KOPT-K1 (cell line): ENCODE measurements around the gene TEKTIP1.
"Not testable (repeated sequence)": the region's sequence is repeated elsewhere in the genome, so short reads cannot be mapped to it uniquely, and the experiment has no call there.

Experiments used
- H3K27ac ChIP-seq: fragments of 200-600 bp; sonication (generic); 2 replicates; pipeline ENCODE4 v1.5.1; 2016; ENCODE audit warnings: antibody characterized with exemption, mild to moderate bottlenecking, low read depth, low read length; ENCODE audit not compliant: poor library complexity, severe bottlenecking
- H3K36me3 ChIP-seq: fragments of 200-600 bp; sonication (generic); 2 replicates; pipeline ENCODE4 v1.5.1; 2017; ENCODE audit warnings: antibody characterized with exemption, mild to moderate bottlenecking, low read length, moderate library complexity; ENCODE audit not compliant: insufficient read depth
- H3K9me3 ChIP-seq: fragments of 200-600 bp; sonication (generic); 2 replicates; pipeline ENCODE4 v1.5.1; 2017; ENCODE audit warnings: antibody characterized with exemption, low read length, mild to moderate bottlenecking; ENCODE audit not compliant: insufficient read depth, poor library complexity, severe bottlenecking

The TEKTIP1 gene

DNA sequence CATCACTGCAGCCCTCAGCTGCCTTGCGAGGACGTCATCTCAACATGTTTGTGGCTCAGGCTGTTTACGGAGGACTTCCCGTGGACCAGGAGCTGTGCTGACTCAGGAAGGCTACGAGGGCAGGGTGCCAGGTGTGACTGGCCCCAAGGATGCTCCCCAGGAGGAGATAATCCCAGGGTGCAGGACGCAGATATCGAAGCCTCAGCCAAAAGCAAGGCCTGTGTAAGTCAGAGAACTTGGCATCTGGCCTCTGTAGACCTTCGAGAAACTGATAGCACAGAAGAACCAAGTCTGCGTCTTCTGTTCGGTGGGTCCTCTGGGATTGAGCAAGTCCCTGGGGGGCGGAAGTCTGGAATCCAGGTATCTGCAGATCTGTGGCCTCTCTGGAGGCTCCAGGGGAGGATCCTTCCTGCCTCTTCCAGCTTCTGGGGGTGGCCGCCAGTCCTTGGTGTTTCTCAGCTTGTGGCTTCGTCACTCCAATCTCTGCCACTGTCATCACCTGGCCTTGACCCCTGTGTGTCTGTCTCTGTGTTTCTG, 35.9 kb upstream of the TEKTIP1 start:
- no peaks in the 10 kb centered on the region for H3K9me3 ChIP-seq
- H3K36me3 ChIP-seq = peaks cover 7% of the 10 kb centered on the region
- no peak overlapping the region for H3K27ac ChIP-seq

DNA sequence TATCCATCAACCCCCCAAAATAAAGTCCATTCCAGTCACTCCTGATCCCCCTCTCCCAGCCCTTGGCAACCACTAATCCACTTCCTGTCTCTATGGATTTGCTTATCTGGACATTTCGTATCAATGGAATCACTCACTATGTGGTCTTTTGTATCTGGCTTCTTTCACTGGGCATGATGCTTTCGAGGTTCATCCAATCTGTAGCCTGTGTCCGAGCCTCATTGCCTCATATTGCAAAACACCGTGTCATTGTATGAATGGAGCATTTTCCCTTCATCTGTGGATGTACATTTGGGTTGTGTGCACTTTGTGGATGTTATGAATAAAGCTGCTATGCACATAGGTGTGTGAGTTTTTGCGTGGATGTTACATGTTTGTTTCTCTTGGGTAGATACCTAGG, 34.2 kb upstream of the TEKTIP1 start:
- Histone ChIP-seq H3K36me3 (peaks cover 23% of the 10 kb centered on the region), H3K9me3 (no peaks in the 10 kb centered on the region), H3K27ac (peak overlapping the region; percentile 83)

DNA sequence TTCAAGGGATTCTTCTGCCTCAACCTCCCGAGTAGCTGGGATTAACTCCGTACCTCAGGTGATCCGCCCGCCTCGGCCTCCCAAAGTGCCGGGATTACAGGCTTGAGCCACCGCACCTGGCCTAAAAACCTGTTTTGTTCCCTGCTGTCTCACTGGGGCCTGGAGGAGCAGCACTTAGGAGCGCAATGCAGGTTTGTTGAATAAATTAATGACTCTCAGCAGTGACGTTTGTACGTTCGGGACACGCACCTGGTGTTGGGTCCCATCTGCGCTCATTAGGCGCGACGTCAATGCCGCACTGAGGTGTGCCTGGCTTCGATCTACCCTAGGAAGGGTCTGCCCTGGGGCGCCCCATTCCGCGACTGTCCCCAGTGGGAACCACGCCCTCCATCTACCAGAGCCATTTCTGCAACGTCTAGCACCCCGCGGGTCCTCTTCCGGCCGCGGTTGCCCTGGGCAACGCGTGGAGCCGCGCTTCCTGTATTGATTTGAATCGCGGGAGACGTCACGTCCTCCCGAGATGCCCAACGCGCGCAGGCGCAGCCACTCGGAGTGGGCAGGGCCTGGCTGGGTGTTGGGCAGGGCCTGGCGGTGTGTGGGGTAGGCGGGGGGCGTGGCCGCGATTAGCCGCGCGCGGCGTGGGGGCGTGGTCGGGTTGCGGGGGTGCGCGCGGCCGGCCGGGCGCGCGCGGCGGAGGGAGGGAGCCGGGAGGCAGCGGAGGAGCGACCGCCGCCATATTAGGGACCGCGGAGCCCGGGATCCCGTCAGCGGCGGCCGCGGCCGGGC, 33.2 kb upstream of the TEKTIP1 start, which contains the start of gene FZR1:
FZR1 (plus strand) TSS at position 714 of the 786 bp plus-strand sequence. CDS start 16,679 bp downstream, outside the sequence.
- Histone ChIP-seq H3K9me3 (no peaks in the 10 kb centered on the region), H3K36me3 (peaks cover 34% of the 10 kb centered on the region), H3K27ac (peak within 1 kb of the TSS; percentile 83)

DNA sequence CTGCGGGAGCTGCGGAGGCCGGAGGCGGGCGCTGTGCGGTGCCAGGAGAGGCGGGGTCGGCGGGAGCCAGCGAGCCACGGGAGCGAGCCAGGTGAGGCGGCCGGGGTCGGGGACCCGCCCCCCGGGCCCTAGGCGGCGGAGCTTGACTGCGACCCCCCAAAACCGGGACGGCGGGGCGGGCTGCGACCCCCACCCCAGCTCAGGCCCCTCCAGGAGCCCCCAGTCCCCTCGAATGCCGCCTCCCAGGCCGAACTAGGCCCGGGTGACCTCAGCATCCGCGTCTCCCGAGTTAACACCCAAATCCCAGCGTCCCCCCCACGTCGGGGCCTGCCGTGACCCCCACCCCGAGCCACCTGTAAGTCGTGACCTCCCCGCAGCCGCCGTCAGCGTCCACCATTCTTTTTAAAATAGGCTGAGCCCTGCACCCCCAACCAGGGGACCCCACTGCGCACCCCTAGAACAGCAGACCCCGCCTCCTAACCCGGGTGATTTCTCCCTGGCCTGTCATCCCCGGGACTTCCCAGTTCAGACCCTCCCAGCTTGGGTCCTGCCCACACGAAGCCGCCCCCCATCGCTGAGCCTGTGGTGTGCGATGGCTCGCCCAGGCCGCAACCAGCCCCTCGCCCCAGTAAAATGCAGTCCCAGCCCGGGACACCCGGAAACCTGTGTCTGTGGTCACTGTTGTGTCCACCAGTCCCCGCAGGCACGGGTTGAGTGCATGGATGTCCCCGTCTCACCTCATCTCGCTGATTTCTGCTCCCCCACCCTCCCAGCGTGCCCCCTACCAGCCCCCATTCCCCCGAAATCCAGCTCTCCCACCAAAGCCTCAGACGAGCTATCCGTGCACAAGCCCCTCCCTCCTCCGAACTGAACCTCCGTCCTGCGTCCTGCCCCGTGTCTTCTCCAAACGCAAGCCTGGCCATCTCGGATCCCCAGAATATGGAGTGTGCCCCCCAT, 32.3 kb upstream of the TEKTIP1 start:
- H3K27ac ChIP-seq = peak overlapping the region; percentile 83

DNA sequence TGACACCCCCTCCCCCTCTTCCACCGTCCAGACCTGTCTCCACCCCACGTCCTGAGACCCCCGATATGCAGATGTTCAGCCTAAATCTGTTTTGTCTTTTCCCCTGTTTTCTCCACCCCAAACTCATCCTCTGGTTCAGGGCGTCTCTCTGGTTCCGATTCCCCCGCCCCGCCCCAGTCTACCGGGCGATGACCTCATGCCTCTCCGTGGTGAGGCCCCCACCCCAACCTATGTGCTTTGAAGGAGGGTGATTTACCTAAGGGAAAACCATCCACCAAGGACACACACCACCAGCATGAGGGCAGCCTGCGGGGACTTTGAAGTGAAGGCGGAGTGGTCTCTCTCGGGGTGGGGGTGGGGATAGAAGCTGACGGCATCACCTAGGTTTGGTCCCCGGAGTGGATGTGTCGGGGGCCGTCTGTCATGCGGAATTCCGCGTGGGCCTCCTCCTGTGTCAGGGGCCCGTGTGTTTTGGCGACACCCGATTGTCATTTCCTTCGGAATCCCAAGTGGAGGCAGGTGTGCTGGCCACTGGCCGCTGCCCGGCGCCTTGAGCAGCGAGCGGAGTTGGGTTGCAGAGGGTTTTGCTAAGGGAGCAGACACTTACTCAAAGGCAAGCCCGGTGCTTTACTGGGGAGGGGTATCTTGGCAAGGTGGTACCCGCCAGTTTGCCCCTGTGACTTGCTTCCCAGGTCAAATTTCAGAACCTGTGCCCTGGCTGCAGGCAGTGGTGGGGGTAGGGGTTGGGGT, 31.4 kb upstream of the TEKTIP1 start:
- Histone ChIP-seq H3K9me3 (no peaks in the 10 kb centered on the region), H3K36me3 (peaks cover 51% of the 10 kb centered on the region), H3K27ac (peak overlapping the region; percentile 83)

More for the DNA sequence above, 32.3 kb upstream of the TEKTIP1 start:
- peaks cover 42% of the 10 kb centered on the region for H3K36me3 ChIP-seq
- no peaks in the 10 kb centered on the region for H3K9me3 ChIP-seq

DNA sequence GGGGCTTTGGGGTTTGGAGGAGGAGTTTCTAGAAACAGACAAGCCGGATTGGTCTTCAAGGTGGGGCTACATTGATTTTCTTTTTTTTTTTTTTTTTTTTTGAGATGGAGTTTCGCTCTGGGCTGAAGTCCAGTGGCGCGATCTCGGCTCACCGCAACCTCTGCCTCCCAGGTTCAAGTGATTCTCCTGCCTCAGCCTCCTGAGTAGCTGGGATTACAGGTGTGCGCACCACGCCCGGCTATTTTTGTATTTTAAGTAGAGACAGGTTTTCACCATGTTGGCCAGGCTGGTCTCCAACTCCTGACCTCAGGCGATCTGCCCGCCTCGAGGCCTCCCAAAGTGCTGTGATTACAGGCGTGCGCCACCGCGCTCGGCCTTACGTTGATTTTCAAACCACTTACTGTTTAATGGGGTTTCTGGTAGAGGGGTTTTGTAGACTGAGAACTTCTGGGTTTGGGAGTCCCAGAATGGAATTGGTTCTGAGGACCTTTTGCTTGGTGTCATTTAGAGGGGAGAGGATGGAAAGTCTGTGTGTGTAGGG, 30.8 kb upstream of the TEKTIP1 start:
- peaks cover 57% of the 10 kb centered on the region for H3K36me3 ChIP-seq
- not testable (repeated sequence) for H3K9me3 ChIP-seq, H3K27ac ChIP-seq

DNA sequence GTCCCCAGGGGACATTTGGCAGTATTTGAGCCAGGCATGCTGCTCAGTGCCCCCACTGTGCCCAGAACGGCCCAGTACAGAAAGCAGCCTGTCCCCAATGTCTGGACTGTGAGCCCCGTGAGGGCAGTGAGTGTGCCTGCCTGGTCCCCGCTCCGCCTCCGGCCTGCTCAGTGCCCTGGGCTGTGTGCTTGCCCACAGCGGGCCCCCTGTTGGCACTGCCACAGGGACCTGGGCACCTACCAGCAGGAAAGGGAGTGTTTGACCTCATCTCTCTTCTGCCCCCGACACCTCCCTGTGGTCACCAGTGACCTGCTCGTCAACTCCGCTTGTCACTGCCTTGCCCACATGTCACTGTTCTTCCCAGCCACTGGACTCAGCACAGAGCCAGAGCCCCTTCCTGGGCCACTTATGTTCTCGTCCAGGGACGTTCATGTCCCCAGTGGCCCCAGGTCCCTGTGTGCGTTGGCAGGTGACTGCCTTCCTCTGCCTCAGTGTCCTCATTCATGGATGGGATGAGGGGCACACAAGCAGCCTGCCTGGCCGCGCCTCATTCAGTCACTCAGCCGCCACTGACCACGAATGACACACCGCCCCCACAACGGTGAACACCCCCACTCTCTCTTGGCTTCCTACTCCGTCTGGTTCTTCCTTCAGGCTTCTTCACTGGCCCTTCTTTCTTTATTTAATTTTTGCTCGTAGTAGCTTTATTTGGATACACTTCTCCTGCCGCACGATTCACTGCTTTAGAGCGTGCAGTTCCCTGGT, 30.0 kb upstream of the TEKTIP1 start:
- Histone ChIP-seq H3K9me3 (no peaks in the 10 kb centered on the region), H3K27ac (no peak overlapping the region), H3K36me3 (peaks cover 65% of the 10 kb centered on the region)

DNA sequence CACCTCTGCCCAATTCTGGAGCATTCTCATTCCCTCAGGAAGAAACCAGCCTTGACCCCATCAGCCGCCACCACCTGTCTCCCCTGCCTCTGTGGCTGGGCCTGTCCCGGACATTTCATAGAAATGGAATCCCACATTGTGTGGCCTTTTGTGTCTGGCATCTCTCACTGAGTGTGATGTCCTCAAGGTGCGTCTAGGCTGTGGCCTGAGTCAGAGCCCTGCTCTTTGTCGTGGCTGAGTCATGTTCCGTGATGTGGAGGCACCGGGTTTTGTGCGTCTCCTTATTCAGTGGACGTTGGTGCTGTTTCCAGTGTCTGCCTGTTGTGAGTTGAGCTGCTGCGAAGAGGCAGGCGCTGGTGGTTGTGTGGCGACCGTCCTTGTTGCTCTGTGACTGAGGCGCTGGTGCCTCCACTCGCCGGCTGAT, 29.4 kb upstream of the TEKTIP1 start:
- Histone ChIP-seq H3K36me3 (peaks cover 67% of the 10 kb centered on the region), H3K9me3 (no peaks in the 10 kb centered on the region), H3K27ac (no peak overlapping the region)

DNA sequence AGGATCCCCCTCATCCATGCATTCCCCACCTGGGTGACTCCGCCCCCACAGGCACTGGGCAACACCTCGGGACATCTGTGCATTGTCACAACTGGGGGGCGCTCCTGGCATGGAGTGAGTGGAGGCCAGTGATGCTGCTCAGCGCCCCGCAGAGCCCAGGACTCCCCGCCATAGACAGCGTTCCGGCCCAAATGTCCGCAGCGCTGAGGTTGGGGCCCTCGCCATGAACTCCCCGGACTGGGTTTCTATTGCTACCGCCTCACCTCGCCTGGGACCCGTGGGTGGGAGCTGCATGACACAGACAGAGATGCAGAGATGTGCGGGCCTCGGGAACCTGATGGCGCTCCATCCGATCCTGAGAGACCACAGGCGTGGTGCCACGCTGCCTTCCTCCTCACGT, 28.2 kb upstream of the TEKTIP1 start:
- H3K9me3 ChIP-seq = no peaks in the 10 kb centered on the region
- H3K36me3 ChIP-seq = peaks cover 71% of the 10 kb centered on the region
- H3K27ac ChIP-seq = no peak overlapping the region

DNA sequence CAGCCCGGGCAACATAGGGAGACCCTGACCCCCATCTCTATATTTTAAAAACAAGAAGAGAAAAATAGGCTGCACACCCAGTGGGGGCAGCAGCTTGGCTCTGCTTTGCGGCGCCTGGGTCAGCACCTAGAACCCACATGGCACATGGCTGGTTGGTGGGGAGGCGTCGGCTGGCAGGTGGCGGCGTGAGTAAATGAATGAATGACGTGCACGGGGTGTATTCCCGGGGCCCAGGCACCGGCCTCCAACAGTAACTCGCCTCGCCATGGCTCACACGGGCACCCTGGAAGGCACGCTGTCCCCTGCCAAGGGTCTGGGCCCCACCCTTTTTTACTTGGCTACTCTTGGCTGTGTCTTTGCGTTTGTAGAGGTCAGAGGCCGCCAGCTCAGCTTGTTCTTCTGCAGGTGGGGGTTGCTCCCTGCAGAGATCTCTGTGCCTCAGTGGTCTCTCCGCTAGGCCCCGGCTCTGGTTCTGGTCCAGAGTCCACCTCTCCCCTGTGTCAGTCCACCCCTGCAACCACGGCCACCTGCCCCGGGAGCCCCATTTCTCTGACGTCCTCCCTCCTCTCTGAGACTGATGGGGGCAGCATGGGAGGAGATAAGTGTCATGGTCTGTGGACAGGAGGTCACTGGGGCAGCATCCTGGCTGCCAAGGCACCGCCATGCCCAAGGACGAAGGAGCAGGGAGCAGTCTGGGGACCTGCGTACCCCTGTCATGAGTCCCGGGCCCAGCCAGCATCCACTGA, 27.3 kb upstream of the TEKTIP1 start:
- no peak overlapping the region for H3K27ac ChIP-seq
- H3K9me3 ChIP-seq = no peaks in the 10 kb centered on the region
- H3K36me3 ChIP-seq = peaks cover 80% of the 10 kb centered on the region

DNA sequence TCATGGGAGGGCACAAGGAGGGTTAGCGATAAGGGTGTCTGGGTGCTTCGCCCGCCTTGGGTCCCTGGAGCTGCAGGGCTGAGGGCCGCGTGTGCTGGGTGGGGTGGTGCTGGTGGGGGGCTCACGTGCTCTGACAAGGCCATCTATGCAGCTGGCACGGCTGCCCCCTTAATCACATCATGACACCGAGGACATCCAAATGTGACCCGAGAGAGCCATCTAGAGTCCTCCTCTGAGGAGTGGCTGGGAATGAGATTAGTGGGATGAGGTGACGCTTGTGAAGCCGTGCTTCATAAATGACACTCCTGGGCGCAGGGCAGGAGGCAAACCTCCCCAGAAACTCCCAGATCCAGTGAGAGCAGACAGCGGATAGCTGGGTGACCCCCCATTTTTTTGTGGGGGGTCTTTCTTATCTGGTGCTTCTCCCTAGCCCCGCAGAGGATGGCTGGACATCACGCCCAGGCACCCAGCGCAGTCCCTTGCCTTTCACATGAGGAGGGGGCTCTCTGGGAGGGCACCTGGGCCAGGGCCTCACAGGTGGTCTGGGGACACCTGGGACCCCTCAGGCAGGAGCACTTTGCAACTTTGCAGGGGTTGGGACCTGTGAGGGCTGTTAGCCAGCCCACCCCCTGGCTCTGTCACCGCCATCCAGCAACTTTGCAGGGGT, 26.3 kb upstream of the TEKTIP1 start:
- H3K9me3 ChIP-seq = no peaks in the 10 kb centered on the region
- H3K27ac ChIP-seq = no peak overlapping the region
- H3K36me3 ChIP-seq = peaks cover 76% of the 10 kb centered on the region

DNA sequence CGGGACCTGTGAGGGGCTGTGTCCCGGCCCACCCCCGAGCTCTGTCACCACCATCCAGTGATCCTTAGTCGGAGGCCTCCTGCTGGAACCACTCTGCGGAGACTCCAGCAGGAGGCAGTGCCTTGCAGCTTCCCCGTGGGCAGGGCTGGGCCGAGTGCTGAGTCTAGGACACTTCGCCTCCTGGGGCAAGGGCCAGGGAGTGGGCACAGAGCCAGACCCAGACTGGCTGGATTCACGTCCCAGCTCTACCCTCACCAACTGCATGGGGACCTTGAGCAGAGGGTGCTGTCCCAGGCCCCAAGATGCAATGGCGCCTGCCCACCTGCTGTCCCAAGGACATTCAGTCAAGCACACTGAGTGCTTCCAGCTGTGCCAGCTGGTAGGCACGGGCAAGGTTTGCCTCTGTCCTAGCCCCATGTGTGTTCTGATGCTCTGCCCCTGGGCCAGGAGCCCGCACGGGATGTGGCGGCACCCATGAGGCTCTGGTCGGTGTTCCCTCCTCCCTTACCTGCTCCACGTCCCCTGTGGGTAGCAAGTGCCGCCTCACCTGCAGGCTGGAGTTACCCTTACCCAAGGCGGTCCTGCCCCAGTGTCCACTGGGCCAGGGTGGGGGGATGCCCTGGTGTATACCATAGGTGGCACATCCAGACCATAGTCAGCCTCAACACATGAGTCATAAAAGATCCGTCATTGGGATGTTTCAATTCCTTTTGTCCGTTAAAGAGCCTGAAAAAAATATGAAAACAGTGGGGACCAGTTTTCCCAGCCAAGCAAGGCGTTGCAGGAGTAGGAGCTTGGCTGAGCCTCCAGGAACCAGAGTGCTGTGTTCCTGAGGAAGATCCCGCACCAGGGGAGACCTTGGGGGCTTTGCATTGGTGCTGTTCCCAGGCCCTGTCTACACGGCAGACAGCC, 25.5 kb upstream of the TEKTIP1 start:
- peaks cover 79% of the 10 kb centered on the region for H3K36me3 ChIP-seq
- H3K9me3 ChIP-seq = no peaks in the 10 kb centered on the region
- H3K27ac ChIP-seq = no peak overlapping the region
